PC-9 (cell line): ENCODE results near the gene LBX1. TPM values are rescaled to one million over a fixed set of nuclear protein-coding genes. Genes with fewer than 3 reads are reported as not detected.

Experiments
- BruUV-seq: library from RNA; stranded (reverse); fragments of 400-500 nt; replicated peaks from 2 replicates; lab custom pipeline; 2021; lab: Mats Ljungman, UMichigan
- CTCF ChIA-PET: fragments of 300-600 bp; sonication (Branson Sonifier 250); formaldehyde crosslinking; loops from one replicate; lab custom pipeline; 2022; ENCODE audit warnings: antibody characterized with exemption; lab: Charles Lee
- POLR2A ChIA-PET: fragments of 300-600 bp; sonication (Branson Sonifier 250); formaldehyde crosslinking; loops from one replicate; lab custom pipeline; 2022; ENCODE audit warnings: antibody characterized with exemption; ENCODE audit not compliant: unreplicated experiment; lab: Charles Lee
- DNase-seq, 2 experiments: peaks; one replicate each; pipeline versions ENCODE4 v3.0.0 to v3.0.0-alpha.2; 2015 to 2022; ENCODE audit warnings: mixed read lengths in 1 of 2
- H2AFZ ChIP-seq: fragments of 200-600 bp; sonication (generic); 2 replicates; pipeline ENCODE4 v1.8.1; 2017; ENCODE audit warnings: antibody characterized with exemption
- H3F3A ChIP-seq: fragments of 200-600 bp; sonication (generic); 2 replicates; pipeline ENCODE4 v1.8.1; 2017; ENCODE audit warnings: antibody characterized with exemption, mild to moderate bottlenecking, low read depth; ENCODE audit not compliant: insufficient read depth
- H3K27ac ChIP-seq: fragments of 200-600 bp; sonication (generic); 2 replicates; pipeline ENCODE4 v1.6.1; 2016; ENCODE audit warnings: mixed run types
- H3K27me3 ChIP-seq: fragments of 200-600 bp; sonication (generic); 2 replicates; pipeline ENCODE4 v1.6.1; 2016; ENCODE audit warnings: low read depth, mixed run types; ENCODE audit not compliant: insufficient read depth
- H3K36me3 ChIP-seq: fragments of 200-600 bp; sonication (generic); 2 replicates; pipeline ENCODE4 v1.6.1; 2016; ENCODE audit warnings: low read depth, mixed run types
- H3K4me1 ChIP-seq: fragments of 200-600 bp; sonication (generic); replicated peaks from 2 replicates; pipeline ENCODE4 v1.6.1; 2016; ENCODE audit warnings: mixed run types; ENCODE audit not compliant: insufficient read depth
- H3K4me2 ChIP-seq: fragments of 200-600 bp; sonication (generic); 2 replicates; pipeline ENCODE4 v1.6.1; 2017; ENCODE audit warnings: mixed run types
- H3K4me3 ChIP-seq: fragments of 200-600 bp; sonication (generic); 2 replicates; pipeline ENCODE4 v1.6.1; 2016; ENCODE audit warnings: mixed run types
- H3K79me2 ChIP-seq: fragments of 200-600 bp; sonication (generic); 2 replicates; pipeline ENCODE4 v1.6.1; 2017; ENCODE audit warnings: low read depth, mixed run types
- H3K9me2 ChIP-seq: fragments of 200-600 bp; sonication (generic); 2 replicates; pipeline ENCODE4 v1.8.1; 2017; ENCODE audit warnings: mild to moderate bottlenecking; ENCODE audit not compliant: insufficient read depth
- H3K9me3 ChIP-seq: fragments of 200-600 bp; sonication (generic); 2 replicates; pipeline ENCODE4 v1.8.1; 2016; ENCODE audit warnings: low read depth; ENCODE audit not compliant: insufficient read depth
- H4K20me1 ChIP-seq: fragments of 200-600 bp; sonication (generic); 2 replicates; pipeline ENCODE4 v1.8.1; 2017; ENCODE audit not compliant: insufficient read depth
- EZH2 ChIP-seq: fragments of 200-600 bp; sonication (generic); IDR thresholded peaks from 2 replicates; pipeline ENCODE4 v1.8.0; 2017; ENCODE audit warnings: antibody characterized with exemption, low read depth
- intact Hi-C: fragments of 100-400 bp; cut with micrococcal nuclease; formaldehyde crosslinking; loops from one replicate; pipeline ENCODE4 v1.10.0; 2022; ENCODE audit not compliant: unreplicated experiment
- total RNA-seq: library from RNA; stranded (reverse); gene quantifications from 2 replicates; pipeline ENCODE4 v1.2.3, GENCODE V29; 2021
- TF ChIP-seq, protein P1 (sequence below): fragments of 200-600 bp; sonication (generic); conservative IDR thresholded peaks from 2 replicates; pipeline ENCODE4 v1.6.1; 2017; ENCODE audit warnings: mixed run types, antibody characterized with exemption, mild to moderate bottlenecking, moderate library complexity

The LBX1 gene
- total RNA-seq, 1 experiment from 2014 or later: not detected

DNA sequence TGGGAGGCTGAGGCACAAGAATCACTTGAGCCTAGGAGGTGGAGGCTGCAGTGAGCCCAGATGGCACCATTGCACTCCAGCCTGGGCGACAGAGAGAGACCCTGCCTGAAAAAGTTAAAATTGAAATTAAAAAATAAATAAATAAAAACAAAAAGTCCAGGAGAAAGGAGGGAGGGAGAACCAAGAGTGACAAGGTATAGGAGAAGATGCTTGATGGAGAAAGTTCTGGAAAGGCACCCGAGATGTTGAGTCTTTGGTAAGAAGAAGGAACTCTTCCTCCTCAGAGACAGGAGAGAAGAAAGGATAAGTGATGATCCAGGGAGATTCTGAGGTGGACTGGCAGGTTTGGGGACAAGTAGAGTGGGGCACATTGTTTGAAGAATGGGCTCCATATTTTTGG is 17.4 kb upstream of the LBX1 start:
- Histone ChIP-seq H3K4me1 (no peaks in the 10 kb centered on the region), H3K27ac (no peak overlapping the region), H3K9me3 (no peaks in the 10 kb centered on the region), H3K36me3 (no peaks in the 10 kb centered on the region), H3F3A (no peaks in the 10 kb centered on the region), H3K4me2 (no peak overlapping the region), H3K9me2 (no peaks in the 10 kb centered on the region), H3K27me3 (peaks cover 22% of the 10 kb centered on the region), H3K4me3 (no peak overlapping the region), H4K20me1 (no peaks in the 10 kb centered on the region), H3K79me2 (no peaks in the 10 kb centered on the region), H2AFZ (no peak overlapping the region)
- no peak for DNase-seq
- no TSS peak for BruUV-seq
- ChIA-PET CTCF (no interaction called here), POLR2A (no interaction called here)
- TF ChIP-seq EZH2: no peak
- TF ChIP-seq, protein P1, sequence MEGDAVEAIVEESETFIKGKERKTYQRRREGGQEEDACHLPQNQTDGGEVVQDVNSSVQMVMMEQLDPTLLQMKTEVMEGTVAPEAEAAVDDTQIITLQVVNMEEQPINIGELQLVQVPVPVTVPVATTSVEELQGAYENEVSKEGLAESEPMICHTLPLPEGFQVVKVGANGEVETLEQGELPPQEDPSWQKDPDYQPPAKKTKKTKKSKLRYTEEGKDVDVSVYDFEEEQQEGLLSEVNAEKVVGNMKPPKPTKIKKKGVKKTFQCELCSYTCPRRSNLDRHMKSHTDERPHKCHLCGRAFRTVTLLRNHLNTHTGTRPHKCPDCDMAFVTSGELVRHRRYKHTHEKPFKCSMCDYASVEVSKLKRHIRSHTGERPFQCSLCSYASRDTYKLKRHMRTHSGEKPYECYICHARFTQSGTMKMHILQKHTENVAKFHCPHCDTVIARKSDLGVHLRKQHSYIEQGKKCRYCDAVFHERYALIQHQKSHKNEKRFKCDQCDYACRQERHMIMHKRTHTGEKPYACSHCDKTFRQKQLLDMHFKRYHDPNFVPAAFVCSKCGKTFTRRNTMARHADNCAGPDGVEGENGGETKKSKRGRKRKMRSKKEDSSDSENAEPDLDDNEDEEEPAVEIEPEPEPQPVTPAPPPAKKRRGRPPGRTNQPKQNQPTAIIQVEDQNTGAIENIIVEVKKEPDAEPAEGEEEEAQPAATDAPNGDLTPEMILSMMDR: no peak
- intact Hi-C loops: no loop called here

DNA sequence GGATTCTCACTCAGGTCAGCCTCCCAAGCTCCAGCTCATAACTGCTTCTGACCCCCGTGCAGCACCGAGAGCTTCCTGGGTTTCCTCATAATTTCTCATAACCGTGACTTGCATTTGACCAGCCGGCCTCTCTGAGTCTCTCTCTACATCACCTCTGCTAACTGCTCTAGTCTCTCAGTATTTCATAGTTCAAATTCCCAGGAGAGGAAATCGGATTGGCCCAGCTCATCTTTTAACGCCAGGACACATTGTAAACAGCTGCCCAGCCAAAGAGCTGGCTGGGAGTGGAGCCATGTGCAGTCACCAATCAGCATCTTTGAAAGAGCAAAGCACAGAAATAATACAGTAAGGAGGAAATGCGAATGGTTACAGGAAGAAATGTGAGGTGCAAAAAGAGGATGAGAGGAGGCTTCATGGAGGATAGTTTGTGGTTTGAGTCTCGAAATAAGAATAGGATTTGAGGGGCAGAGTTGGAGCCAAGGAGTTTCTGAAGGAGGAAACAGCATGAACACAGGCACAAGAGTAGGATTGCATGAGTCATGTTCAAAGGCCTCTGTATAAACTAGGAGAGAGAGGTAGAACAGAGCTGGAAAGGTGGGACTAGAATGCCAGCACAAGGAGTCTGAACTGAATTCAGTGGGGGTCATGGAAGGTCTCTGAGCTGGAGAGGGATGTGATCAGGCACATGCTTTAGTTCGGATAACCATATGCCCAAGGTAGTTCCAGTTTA is 15.2 kb upstream of the LBX1 start:
- ChIA-PET POLR2A (interaction anchor here (0.6 kb wide), 2 partner anchors 22 to 244 kb away, joined by 3 to 4 read pairs; no protein-coding TSS in a partner anchor), CTCF (interaction anchor here (0.5 kb wide), 1 partner anchor 326 kb away, joined by 5 read pairs; no protein-coding TSS in a partner anchor)
- H3K9me2 ChIP-seq: no peaks in the 10 kb centered on the region
- TF ChIP-seq EZH2: no peak
- TF ChIP-seq, protein P1: no peak
- H3K27ac ChIP-seq: no peak overlapping the region
- H3F3A ChIP-seq: no peaks in the 10 kb centered on the region
- intact Hi-C loops: no loop called here
- H2AFZ ChIP-seq: no peak overlapping the region
- H3K4me2 ChIP-seq: no peak overlapping the region
- no peaks in the 10 kb centered on the region for H3K79me2 ChIP-seq
- no peaks in the 10 kb centered on the region for H3K4me1 ChIP-seq
- no peak overlapping the region for H3K4me3 ChIP-seq
- no peaks in the 10 kb centered on the region for H4K20me1 ChIP-seq
- BruUV-seq: no TSS peak
- no peaks in the 10 kb centered on the region for H3K36me3 ChIP-seq
- H3K27me3 ChIP-seq: peaks cover 20% of the 10 kb centered on the region
- H3K9me3 ChIP-seq: no peaks in the 10 kb centered on the region
- no peak for DNase-seq

DNA sequence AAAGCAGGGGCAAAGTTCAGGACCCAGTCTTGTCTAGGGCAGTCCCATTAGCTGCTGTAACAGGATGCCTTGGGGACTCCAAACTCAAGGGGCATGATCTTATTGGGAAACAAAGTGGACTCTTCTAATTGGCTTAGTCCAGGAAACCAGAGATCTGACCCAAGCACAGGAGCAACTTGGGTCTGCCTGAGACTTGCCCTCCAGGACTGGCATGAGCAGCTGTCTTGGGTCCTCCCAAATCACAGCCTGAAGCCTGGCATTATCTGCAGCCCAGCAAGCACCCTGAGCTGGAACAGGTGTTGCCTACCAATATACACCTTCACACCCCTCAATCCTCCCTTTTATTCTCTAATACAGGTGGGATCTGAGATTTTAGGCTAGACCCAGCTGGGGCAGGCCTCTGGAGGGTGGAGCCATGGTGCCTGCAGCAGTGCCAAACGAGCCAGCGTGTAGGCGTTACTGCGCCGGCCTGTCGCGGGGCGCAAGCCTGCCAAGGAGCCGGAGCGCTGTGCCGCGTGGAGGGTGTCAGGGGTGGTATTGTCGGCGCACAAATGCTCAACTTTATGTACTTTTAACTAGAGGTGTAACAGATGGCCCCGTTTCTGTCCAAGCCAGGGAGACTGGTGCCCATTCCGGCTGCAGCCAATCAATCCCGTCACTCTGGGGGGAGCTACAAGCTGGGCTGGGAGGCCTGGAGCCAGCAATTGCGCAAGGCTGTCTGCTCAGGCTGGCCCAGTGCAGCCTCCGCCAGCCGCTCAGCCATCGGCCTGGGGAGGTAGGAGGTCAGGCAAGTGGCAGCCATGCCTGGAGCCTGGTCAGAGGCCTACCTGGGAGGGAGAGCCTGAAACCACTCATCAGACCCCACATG is 12.8 kb upstream of the LBX1 start:
- Histone ChIP-seq H2AFZ (no peak overlapping the region), H4K20me1 (no peaks in the 10 kb centered on the region), H3K9me2 (no peaks in the 10 kb centered on the region), H3K79me2 (no peaks in the 10 kb centered on the region), H3K9me3 (no peaks in the 10 kb centered on the region), H3K36me3 (no peaks in the 10 kb centered on the region), H3K4me2 (no peak overlapping the region), H3K27me3 (peaks cover 18% of the 10 kb centered on the region), H3F3A (no peaks in the 10 kb centered on the region), H3K4me3 (no peak overlapping the region), H3K27ac (no peak overlapping the region), H3K4me1 (no peaks in the 10 kb centered on the region)
- ChIA-PET CTCF (no interaction called here), POLR2A (no interaction called here)
- BruUV-seq: no TSS peak
- intact Hi-C loops: no loop called here
- DNase-seq: no peak
- TF ChIP-seq EZH2: no peak
- TF ChIP-seq, protein P1: no peak
